ENCODE measurements around the gene NUDT3.

DNA sequence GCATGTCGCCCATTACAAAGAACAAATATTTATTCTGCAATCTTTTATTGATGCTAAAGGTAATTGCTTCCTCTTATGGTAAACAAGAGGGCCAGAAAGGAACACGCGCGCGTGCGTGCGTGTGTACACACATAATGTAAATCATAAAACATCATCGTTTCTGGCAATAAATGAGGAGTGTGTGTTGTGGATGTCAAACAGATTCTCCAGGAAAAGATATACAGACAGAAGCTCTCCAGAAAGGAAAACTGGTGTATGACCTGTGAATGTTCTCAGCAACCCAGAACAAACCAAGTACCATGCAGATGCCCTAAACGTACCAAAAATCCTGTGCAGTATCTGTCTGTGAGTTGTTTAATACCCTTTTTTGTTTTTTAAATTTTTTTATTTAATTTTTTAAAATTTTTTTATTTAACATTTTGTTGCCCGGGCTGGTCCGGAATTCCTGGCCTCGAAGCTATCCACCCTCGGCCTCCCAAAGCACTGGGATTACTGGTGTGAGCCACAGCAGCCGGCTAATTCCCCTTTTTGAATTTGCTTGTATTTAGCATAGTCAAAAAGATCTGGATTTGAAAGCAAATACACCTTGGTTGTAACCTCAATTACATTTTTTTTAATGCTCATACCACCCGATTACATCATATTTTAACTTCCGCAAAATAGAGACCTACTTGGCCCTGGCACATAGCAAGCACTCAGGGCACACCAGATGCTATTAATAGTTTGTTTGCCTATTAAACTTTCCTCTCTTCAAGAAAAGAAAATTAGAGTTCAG is 909 bp upstream of the NUDT3 start:
- no peak for TF ChIP-seq ARNT (IDR thresholded peaks at IDR 0.05)
- no peak for TF ChIP-seq ELF4 (IDR thresholded peaks at IDR 0.05)
- no peak for TF ChIP-seq FOXA1 (IDR thresholded peaks at IDR 0.05)
- TF ChIP-seq BHLHE40 (IDR thresholded peaks at IDR 0.05; ENCODE audit: borderline replicate concordance): no peak
- TF ChIP-seq TARDBP (IDR thresholded peaks at IDR 0.05): no peak
- TF ChIP-seq FOXM1 (IDR thresholded peaks at IDR 0.05; ENCODE audit: borderline replicate concordance): no peak
- TF ChIP-seq ZNF384 (IDR thresholded peaks at IDR 0.05): no peak
- TF ChIP-seq, protein P1, sequence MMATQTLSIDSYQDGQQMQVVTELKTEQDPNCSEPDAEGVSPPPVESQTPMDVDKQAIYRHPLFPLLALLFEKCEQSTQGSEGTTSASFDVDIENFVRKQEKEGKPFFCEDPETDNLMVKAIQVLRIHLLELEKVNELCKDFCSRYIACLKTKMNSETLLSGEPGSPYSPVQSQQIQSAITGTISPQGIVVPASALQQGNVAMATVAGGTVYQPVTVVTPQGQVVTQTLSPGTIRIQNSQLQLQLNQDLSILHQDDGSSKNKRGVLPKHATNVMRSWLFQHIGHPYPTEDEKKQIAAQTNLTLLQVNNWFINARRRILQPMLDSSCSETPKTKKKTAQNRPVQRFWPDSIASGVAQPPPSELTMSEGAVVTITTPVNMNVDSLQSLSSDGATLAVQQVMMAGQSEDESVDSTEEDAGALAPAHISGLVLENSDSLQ (IDR thresholded peaks at IDR 0.05): no peak
- no peak for TF ChIP-seq SUZ12 (IDR thresholded peaks at IDR 0.05)
- TF ChIP-seq L3MBTL2 (conservative IDR thresholded peaks at IDR 0.05): no peak
- TF ChIP-seq CTBP1 (IDR thresholded peaks at IDR 0.05; ENCODE audit: borderline replicate concordance): no peak

All from HEK293T (cell line).